ENCODE results near the gene ZDHHC7. TPM values are rescaled to one million over a fixed set of nuclear protein-coding genes. Genes with fewer than 3 reads are reported as not detected.

ZDHHC7 gene
- total RNA-seq, 1 donor from 2014 or later, result 43.7 TPM

DNA sequence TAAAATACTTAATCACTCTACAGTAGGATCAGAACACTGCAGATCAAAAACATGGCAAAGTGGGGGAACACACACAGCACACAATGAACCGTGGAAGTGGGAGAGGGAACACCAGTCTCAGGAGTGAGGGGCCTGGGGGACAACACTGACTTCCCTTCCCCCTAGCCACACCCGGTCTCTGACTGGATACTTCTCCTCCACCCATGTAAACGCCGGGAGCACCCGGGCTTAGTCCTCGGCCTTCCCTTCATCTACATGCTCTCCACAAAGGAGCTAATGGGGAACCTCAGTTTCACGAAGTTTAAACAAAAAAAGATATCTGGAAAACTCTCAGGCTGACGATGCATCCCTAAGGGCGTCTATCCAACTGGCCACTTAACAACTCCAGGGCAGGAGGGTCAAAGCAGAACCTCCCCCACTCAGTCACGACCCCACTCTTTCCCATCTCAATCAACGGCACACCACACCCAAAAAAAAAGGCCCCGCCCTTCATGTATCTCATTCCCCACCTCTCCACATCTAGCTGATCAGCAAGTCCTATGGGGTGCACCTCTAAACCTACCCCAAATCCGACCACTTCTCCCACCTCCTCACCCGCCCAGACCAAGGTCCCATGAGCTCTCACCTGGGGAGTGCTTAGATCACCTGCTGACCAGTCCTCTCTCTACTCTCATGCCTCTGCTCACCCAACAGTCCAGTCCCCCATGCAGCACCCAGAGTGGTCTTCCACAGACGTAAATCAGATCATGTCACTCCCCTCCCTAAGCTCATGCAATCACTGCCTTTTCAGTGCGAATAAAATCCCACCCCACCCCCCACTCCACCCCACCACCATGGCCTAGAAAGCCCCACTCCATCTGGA, 7.4 kb downstream of the ZDHHC7 start:
- DNase-seq (ENCODE audit: low spot score), result no peak
- intact Hi-C loops (cut with DNase I), result no loop called here

DNA sequence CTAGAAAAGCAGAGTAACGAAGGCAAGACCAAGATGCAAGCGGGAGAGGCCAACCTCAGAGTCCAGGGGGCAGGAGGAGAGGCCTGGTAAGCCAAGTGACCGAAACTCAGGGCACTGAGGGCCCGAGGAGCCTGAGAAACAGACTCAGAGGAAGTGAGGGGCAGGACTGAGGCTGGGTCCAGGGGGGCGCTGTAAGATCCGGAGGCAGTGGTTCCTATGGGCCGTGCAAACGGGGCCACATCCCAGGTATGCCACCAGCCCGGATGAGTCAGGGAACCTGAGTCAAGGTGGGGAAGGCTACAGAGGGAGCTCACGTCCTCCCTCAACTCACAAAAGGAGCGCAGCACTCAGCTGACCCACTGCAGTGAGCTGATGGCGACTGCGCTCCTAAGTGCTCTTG, 8.3 kb downstream of the ZDHHC7 start:
- intact Hi-C loops (cut with DNase I), result no loop called here

DNA sequence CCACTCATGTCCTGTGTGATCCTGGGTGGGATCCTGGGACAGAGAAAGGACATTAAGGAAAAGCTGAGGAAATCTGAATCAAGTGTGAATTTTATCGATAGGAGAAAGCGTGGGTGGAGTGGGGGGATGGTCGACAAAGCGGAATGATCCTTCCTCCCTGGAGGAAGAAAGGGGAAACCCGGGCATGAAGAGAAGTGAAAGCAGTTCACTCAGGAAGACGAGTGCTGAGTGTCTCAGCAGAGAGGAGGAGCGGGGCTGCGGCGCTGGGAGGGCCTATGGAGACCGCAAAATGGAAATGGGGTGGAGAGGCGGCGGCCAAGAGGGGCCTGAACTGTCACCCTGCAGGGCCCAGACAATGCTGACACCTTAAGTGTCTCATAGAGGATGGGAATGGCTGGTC, 8.7 kb downstream of the ZDHHC7 start:
- intact Hi-C loops (cut with DNase I), result no loop called here
- no peak for DNase-seq (ENCODE audit: low spot score)

More for the DNA sequence above, 8.3 kb downstream of the ZDHHC7 start:
- DNase-seq (ENCODE audit: low spot score), result no peak

DNA sequence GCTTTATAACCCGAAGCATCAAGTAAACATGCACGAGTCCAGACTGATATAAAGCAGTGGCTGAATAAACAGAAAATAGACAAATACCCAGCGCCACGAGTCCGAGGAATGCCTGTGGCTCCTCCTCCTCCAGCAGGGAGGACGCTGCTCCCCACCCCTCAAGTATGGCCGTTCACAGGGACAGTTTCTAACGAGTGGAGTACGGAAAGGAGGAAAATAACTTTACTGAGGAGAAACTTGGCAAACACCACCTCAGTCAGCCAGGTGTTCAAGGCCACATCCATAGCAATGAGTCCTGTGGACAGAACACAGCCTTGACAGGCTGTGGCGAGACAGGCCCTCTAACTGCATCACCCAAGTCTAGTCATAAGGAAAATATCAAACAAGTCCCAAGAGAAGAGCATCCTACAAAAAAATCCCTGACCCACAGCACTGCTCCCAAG, 9.2 kb downstream of the ZDHHC7 start:
- no peak for DNase-seq (ENCODE audit: low spot score)
- intact Hi-C loops (cut with DNase I), result no loop called here

DNA sequence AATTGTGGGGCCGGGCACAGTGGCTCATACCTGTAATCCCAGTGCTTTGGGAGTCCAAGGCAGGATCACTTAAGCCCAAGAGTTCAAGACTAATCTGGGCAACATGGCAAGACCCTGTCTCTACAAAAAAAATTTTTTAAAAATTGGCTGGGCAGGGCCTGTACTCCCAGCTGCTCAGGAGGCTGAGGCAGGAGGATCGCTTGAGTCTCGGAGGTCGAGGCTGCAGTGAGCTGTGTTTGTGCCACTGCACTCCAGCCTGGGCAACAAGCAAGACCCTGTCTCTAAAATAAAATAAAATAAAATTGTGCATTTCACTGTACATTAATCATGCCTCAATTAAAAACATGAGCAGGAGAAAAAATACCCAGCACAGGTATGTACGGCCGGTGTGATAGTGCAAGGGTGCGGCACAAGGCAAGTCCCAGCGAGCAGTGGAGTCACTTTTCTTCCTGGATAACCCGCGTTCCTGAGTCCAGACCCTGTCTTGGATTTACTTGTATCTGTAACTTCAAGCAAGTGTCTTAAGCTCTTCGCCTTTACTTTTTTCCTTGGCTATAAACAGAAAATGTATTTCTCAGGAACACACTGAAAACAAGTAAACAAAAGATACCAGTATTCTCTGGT, 11.4 kb downstream of the ZDHHC7 start:
- DNase-seq (ENCODE audit: low spot score), result no peak
- intact Hi-C loops (cut with DNase I), result no loop called here

DNA sequence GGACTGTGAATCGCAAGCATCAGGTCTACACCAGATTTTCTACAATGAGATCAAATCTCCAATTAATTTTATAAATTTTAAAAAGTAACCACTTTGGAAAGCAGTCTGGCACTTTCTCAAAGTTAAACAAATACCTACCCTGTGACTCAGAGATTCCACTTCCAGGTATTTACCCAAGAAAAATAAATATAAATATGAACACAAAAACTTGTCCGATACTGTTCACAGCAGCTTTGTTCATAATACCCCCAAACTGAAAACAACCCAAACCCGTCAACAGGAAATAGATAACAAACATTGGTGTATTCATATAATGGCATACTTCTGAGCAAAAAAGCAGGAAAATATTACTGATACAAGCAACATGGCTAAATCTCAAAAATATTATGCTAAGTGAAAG, 12.1 kb downstream of the ZDHHC7 start:
- DNase-seq (ENCODE audit: low spot score), result no peak
- intact Hi-C loops (cut with DNase I), result no loop called here

DNA sequence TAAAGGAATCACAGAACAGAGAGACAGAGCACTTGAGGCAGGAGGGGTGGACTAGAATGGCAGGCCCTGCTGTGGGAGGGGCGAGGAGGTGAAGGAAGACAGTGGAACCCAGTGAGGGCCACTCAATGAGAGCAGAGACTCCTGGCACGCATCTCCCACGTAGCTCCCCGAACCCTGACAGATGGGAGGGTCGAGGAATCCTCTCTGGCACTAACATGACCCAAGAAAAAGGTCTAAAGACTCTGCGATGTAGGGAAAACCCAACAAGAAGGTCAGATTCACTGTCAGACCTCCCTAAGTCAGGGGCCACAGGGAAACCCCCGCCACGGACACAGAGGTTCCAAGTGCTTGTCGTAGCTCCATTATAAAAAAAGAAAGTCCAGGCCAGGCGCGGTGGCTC, 15.0 kb downstream of the ZDHHC7 start:
- intact Hi-C loops (cut with DNase I), result no loop called here
- no peak for DNase-seq (ENCODE audit: low spot score)

DNA sequence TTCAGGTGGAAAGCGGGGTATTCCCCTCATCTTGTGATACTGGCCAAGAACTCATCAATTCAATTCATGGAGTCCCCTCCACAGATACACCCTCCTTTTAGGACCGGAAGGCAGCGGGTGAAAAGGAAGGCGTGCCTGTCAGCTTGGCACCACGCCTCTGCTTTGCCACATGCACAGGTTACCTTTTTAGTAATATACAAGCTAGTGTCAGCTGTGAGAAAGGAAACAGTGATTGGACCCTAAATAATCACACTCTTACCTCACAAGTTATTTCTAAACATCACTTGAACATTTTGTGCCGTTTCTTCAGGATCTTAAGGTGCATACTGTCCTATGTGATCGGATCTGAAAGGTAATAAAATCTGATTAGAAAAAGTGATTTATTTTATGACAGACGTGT, 15.7 kb downstream of the ZDHHC7 start:
- intact Hi-C loops (cut with DNase I), result no loop called here

DNA sequence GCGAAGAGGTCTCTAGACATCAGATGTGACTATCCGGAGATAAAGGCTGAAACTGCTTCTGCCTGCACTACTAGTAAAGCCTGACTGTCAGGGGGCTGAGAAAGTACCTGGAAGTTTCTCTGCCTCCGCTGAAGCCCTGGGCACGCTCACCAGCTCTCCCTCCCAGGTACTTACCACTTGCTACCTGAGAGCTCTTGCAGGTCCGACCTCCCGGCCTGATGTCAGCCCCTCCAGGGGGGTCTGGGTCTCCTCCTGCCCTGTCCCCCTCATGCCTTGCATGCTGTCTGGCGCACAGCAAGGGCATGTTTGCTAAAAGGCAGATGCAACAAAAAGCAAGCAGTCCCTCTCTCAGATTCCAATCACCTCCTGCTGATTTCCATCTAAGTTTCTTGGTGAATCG, 17.4 kb downstream of the ZDHHC7 start:
- no peak for DNase-seq (ENCODE audit: low spot score)
- intact Hi-C loops (cut with DNase I), result no loop called here

More for the DNA sequence above, 15.7 kb downstream of the ZDHHC7 start:
- DNase-seq (ENCODE audit: low spot score), result peak; percentile 33

DNA sequence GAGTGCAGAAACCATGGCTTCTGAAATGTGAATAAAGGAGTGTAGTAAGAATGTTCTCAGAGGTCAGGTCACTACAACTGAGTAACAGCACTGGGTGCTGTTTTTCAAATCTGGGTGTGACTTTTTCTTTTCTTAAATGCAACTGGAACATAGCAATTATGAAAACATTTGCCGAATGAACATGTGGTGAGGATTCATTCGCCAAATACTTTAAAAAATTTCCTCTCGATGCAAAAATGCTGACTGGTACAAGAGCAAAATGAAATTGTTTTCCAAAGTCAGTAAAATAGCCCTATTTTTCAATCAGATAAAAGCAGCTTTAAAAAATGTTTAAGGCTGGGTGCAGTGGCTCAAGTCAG, 18.6 kb downstream of the ZDHHC7 start:
- no peak for DNase-seq (ENCODE audit: low spot score)

DNA sequence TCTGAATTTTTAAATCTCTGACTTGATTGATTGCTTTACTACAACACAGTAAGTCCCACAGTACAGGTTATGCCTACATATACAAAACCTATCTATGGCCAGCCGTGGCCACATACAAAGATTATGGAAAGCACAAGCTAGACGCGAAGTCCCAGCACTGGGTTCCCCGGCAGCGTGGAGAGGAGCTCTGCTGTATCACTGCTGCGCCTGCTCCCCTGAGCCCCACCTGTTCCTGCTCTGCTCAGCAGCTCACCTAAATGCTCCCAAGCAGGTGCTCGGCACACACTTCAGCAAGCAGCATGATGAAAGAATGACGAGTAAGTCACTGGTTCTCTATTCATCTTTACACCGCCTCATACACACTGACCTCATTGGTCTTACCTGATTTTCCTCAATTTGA, 20.6 kb downstream of the ZDHHC7 start:
- intact Hi-C loops (cut with DNase I), result no loop called here
- peak; percentile 31 for DNase-seq (ENCODE audit: low spot score)

More for the DNA sequence above, 18.6 kb downstream of the ZDHHC7 start:
- intact Hi-C loops (cut with DNase I), result no loop called here

DNA sequence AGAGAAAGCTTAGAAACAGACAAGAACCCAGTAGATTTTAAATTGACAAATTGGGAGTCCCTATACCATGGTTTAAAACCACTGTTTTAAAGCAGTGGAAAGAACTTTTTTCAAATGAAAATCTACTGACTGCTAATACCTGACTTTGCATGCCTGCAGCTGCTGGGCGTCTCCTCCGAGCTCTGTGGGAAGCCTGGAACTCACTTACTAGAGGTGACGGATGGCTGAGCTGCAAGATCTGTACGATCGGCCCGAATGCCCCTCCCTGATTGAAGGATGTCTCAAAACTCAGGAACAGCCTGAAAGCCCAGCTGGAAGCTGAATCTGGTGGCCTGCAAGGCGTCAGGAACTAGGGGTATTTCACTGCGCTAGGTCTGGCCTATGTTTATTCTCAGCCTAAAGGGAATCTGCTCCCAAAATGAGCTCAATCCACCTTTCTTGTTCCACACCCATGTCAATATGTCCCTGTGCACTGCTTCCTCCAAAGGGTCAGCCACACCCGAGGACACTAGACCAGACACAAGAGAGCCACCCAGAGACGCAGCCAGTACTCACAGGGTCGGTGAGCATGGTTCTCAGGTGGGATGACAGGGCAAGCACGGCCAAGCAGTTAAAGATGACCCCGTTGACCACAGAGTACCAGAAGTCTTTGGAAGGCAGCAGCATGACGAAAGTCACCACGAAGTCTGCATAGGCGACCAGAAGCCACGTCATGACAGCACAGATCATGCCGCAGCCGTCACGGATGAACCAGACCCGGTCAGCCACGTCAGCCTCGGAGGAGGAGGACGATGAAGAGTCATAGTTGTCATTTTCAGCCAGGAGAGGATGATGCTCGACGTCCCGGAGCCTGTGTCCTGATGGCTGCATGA, 21.4 kb downstream of the ZDHHC7 start:
- intact Hi-C loops (cut with DNase I), result no loop called here

DNA sequence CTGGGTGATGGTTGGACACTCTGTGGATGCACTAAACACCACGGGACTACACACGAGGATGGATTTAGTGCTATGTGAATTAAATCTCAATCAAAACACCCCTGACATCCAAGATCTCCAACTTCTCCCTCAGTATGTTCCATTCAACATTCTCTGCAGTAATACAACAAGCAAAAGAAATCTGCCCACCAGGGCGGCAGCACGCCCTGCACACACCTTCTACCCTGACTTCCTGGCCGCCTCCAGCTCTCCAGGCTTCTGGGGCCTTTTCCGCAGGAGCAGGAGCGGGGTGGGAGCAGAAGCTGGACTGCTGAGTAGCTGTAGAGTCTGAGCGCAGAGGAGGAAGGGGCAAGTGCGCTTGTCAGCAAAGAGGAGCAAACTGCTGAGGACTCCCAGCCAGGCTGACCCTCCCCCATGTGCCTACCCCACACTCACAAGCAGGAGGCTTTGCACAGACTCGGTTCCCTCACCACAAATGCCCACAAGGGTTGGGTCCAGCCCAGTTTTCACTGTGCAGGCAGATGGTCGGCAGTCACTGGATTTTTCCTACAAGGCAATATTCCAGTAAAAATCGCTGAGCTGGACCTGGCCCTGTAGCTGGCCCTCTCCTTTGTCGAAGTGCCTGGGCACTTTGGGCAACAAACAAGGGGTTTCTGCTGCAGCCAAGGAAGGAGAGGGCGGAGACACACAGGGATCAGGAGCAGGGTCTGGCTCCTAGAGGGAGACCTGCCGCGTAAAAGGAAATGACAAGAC, 22.8 kb downstream of the ZDHHC7 start:
- intact Hi-C loops (cut with DNase I), result no loop called here
- DNase-seq (ENCODE audit: low spot score), result peak; percentile 69

More for the DNA sequence above, 21.4 kb downstream of the ZDHHC7 start:
- DNase-seq (ENCODE audit: low spot score), result peak; percentile 41

DNA sequence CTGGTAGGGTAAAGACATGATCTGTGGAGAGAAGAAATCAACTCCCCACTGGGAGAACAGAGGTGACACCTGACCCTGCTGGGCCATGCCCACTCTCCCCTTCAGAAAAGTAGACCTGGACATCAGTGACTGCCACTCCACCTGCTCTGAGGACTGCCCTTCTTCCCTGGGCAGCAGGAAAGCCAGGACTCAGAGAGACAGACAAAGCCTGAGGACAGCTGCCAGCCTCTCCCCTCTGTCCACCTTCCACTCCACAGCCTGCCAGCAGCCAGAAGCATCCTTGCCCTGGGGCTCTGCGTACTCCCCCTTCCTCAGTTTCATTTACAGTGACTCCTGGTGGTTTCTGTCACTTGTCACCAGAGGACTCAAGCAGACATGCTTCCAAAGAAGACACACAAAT, 24.5 kb downstream of the ZDHHC7 start:
- DNase-seq (ENCODE audit: low spot score), result peak; percentile 66
- intact Hi-C loops (cut with DNase I), result no loop called here

DNA sequence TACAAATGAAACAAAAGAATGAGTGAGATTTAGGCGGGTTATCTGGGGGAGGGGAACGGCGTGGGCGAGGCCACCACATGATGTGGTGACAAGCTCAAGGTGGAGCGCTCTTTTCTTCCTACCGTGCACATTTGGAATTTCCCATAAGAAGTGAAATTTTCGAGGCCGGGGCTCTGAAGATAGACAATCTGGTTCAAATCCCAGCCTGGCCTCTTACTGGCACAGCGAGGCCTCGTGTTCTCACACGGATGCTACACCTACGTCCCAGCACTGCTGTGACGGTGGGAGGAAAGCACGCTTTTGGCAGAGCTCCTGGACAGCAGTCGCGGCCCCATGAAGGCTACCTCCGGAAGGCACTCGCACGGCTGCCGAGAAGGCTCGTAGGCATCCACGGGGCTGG, 25.2 kb downstream of the ZDHHC7 start:
- intact Hi-C loops (cut with DNase I), result no loop called here
- DNase-seq (ENCODE audit: low spot score), result peak; percentile 39

DNA sequence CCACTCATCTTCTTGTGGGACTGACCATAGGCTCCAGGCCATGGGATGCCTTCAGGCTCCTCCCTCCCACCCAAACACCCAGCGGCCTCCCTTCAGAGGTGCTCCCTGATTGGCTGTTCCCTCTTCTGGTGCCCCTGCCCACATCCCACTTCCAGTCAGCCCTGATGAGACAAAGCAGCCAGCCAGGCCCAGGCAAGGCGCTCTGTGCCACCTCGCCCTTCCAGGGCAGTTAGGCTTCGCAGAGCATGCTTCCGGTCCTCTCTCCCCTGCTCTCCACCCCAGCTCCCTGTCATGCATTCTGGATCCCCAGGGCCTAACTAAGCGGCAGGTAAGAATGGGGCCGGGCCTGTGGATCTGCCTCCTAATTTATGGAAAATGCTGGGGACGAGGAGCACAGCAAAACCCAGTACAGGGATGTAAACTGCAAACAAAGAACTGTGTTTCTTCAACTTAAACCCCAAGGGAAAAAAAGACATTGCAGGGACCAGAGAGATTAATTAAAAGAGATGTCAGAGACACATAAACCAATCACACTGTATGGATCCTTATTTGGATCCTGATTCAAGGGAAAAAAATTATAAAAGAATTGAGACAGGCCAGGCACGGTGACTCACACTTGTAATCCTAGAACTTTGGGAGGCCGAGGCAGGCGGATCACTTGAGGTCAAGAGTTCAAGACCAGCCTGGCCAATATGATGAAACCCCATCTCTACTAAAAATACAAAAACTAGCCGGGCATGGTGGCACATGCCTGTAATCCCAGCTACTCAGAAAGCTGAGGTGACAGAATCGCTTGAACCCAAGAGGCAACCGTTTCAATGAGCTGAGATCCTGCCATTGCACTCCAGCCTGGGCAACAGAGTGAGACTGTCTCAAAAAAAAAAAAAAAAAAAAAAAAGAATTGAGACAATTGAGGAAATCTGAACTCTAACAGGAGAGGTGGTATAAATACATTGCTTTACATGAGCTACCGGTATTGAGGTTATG, 26.0 kb downstream of the ZDHHC7 start:
- DNase-seq (ENCODE audit: low spot score), result peak; percentile 63
- intact Hi-C loops (cut with DNase I), result no loop called here

DNA sequence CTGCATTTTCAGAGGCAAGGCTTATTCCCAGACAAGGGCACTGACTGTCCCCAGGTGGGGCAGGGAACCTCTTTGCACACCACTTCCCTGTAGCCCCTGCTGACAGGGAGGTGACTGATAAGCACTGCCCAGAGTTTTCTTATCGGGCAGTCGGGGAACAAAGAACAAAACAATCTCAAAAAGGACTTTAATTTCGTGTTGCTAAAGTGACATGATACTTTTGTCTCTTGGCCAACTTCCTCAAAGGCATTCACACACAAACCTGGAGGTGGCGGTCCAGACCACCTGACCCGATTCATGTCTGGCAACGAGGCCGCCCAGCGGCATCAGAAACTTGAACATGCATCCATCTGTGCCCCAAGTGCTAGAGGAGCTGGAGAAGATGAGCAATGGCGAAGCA, 28.9 kb downstream of the ZDHHC7 start:
- intact Hi-C loops (cut with DNase I), result no loop called here

DNA sequence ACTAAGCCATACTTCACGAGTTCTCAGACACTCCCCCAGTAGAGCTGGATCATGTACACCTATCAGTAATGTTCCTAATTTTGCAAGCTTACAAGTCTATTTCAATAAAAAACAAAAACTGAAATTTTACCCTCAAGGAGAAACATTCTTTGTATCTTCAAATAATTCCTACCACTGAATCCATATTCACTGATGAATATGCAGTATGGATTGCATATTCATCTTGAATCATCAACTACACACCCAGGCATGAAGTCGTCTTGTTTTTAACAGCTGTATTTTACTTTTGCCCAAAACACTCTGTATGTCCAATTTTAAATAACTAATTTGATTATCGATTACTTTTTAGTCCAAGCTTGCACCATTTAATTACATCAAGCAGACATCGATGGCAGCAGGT, 31.8 kb downstream of the ZDHHC7 start:
- no peak for DNase-seq (ENCODE audit: low spot score)
- intact Hi-C loops (cut with DNase I), result no loop called here

More for the DNA sequence above, 28.9 kb downstream of the ZDHHC7 start:
- DNase-seq (ENCODE audit: low spot score), result no peak

Data from cardiac septum (tissue), 1 donor.